GM10248 (cell line): Measurements from ENCODE around the gene PLK2.

ENCODE experiments used
- CTCF ChIA-PET: fragments of 300-600 bp; sonication (Branson Sonifier 250); formaldehyde crosslinking; extraction: SDS; loops from one replicate; lab custom pipeline; 2021; ENCODE audit warnings: antibody characterized with exemption; lab: Yijun Ruan, JAX
- POLR2A ChIA-PET: fragments of 350-650 bp; sonication (Branson Sonifier 250); formaldehyde crosslinking; extraction: SDS; loops from one replicate; lab custom pipeline; 2020; ENCODE audit warnings: antibody characterized with exemption; lab: Yijun Ruan, JAX
- DNase-seq: peaks from one replicate; pipeline ENCODE4 v3.0.0; 2012; ENCODE audit errors: extremely low spot score
- CTCF ChIP-seq: IDR thresholded peaks from 2 replicates; pipeline ENCODE4 v1.5.1; 2012; ENCODE audit warnings: mild to moderate bottlenecking, low read depth; ENCODE audit errors: extremely low read depth, missing control alignments, control extremely low read depth

Gene PLK2

GRCh38 chr5:58501778-58502417 lies 42.0 kb upstream of the PLK2 start:
- CTCF ChIA-PET = interaction anchor here (1.2 kb wide), 1 partner anchor 348 kb away, joined by 3 read pairs; no protein-coding TSS in a partner anchor
- POLR2A ChIA-PET = no interaction called here
- TF ChIP-seq CTCF = no peak
- DNase-seq = no peak

GRCh38 chr5:58499941-58500340 lies 40.1 kb upstream of the PLK2 start:
- CTCF ChIA-PET = interaction anchor here (1.3 to 1.5 kb wide), 2 partner anchors 23 to 287 kb away, joined by 3 read pairs; no protein-coding TSS in a partner anchor
- DNase-seq = no peak
- POLR2A ChIA-PET = no interaction called here
- TF ChIP-seq CTCF = no peak

- ChIA-PET POLR2A (no interaction called here), CTCF (interaction anchor here (1.1 to 4.2 kb wide), 8 partner anchors 11 to 350 kb away, joined by 3 to 39 read pairs (median 4); no protein-coding TSS in a partner anchor)
- no peak for DNase-seq
These were observed 39.3 kb upstream of the PLK2 start for GRCh38 chr5:58499231-58499630.

GRCh38 chr5:58498340-58498942 lies 38.6 kb upstream of the PLK2 start:
- DNase-seq = no peak
- POLR2A ChIA-PET = no interaction called here
- peak; percentile 17 for TF ChIP-seq CTCF
- CTCF ChIA-PET = interaction anchor here (0.6 to 4.2 kb wide), 12 partner anchors 10 to 351 kb away, joined by 3 to 39 read pairs (median 4); no protein-coding TSS in a partner anchor

More at GRCh38 chr5:58499231-58499630, 39.3 kb upstream of the PLK2 start:
- TF ChIP-seq CTCF = no peak

GRCh38 chr5:58497921-58498320 lies 38.0 kb upstream of the PLK2 start:
- ChIA-PET POLR2A (no interaction called here), CTCF (interaction anchor here (1.3 to 4.2 kb wide), 9 partner anchors 11 to 352 kb away, joined by 3 to 39 read pairs (median 6); no protein-coding TSS in a partner anchor)
- TF ChIP-seq CTCF = no peak
- no peak for DNase-seq

GRCh38 chr5:58497386-58497785 lies 37.5 kb upstream of the PLK2 start:
- no peak for TF ChIP-seq CTCF
- CTCF ChIA-PET = interaction anchor here (1.3 to 4.2 kb wide), 8 partner anchors 10 to 352 kb away, joined by 3 to 39 read pairs (median 6); no protein-coding TSS in a partner anchor
- POLR2A ChIA-PET = no interaction called here
- DNase-seq = no peak
